ENCODE measurements around the gene PTPRF.

The PTPRF gene

DNA sequence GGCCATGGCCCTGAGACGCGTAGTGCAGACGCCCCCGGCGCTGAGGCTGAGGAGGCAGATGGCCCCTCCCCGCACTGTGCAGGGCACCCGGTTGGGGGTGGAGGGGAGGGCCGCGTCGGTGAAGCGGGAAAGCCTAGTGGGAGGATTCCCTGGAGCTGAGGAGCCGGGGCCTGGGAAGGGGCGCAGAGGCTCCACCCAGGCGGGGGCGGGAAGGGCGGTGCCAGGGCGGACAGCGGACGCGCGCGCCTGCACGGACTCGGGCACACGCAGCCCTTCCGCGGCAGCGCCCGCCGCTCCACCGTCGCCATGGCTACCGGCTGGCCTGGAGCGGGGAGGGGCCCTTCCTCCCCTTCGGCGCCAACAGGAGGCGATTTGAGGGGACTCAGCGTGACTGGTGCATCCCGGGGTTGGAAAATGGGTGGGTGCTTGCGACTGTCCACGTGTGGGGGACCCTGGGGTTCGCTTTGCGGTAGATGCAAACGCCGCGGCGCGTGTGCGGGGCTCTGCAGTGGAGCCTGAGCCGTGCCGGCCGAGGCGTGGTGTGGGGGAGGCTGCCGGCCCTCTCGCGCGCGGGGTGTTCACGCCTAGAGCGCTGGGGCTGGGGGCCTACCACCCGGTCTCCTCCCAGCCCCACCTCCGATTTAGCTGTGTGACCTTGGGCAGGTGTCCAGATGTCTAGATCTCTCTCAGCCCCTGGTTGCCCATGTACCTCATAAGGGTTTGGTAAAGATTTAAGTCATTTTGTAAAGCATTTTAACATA, 35.1 kb downstream of the PTPRF start:
- DNase-seq (ENCODE audit: low read depth) = peak; percentile 45
- TF ChIP-seq, protein P1, sequence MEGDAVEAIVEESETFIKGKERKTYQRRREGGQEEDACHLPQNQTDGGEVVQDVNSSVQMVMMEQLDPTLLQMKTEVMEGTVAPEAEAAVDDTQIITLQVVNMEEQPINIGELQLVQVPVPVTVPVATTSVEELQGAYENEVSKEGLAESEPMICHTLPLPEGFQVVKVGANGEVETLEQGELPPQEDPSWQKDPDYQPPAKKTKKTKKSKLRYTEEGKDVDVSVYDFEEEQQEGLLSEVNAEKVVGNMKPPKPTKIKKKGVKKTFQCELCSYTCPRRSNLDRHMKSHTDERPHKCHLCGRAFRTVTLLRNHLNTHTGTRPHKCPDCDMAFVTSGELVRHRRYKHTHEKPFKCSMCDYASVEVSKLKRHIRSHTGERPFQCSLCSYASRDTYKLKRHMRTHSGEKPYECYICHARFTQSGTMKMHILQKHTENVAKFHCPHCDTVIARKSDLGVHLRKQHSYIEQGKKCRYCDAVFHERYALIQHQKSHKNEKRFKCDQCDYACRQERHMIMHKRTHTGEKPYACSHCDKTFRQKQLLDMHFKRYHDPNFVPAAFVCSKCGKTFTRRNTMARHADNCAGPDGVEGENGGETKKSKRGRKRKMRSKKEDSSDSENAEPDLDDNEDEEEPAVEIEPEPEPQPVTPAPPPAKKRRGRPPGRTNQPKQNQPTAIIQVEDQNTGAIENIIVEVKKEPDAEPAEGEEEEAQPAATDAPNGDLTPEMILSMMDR (IDR thresholded peaks at IDR 0.05; ENCODE audit: low read depth, low read length) = no peak
- TF ChIP-seq, protein P2, sequence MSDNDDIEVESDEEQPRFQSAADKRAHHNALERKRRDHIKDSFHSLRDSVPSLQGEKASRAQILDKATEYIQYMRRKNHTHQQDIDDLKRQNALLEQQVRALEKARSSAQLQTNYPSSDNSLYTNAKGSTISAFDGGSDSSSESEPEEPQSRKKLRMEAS (IDR thresholded peaks at IDR 0.05; ENCODE audit: low read depth, low read length) = no peak
- no peak for TF ChIP-seq MYC (IDR thresholded peaks at IDR 0.05; ENCODE audit: low read depth, low read length)
- no peak overlapping the region for H3K4me3 ChIP-seq (ENCODE audit: low read depth, low read length)

DNA sequence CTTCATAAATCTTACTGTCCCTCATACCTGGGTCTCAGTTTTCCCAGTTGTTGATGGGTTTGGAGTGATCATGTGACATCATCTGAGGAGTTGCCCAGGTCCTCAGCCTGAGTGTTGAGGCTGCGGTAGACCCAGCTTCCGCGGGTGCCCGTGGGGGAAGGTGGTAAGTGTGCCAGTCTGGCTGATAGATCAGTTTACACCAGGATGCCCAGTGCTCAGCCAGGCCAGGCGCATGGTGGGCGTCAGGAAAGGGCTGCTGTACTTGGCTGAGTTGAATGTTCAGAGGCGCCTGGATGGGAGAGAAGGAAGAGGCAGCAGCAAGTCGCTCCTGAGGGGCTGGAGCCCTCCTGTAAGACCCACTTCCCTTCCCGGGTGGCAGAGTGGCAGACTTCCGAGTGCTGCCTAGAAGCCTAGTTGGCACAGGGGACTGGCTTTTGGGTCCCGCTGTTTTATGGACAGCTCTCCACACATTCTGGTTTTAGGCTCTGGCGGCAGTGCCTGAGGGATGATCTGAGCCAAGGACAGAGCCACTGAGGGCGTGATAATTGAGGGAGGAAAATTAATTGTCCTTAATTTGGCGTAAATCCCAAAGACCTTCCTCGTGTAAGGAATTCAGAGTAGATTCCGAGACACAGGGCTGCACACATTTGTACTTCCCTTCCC, 35.8 kb downstream of the PTPRF start:
- DNase-seq (ENCODE audit: low read depth) = no peak
- H3K4me3 ChIP-seq (ENCODE audit: low read depth, low read length) = no peak overlapping the region
- TF ChIP-seq MYC (IDR thresholded peaks at IDR 0.05; ENCODE audit: low read depth, low read length) (no peak), POLR2A (IDR thresholded peaks at IDR 0.05; ENCODE audit: extremely low read depth, insufficient read length) (no peak)
- TF ChIP-seq, protein P2 (IDR thresholded peaks at IDR 0.05; ENCODE audit: low read depth, low read length) = no peak
- TF ChIP-seq, protein P1 (IDR thresholded peaks at IDR 0.05; ENCODE audit: low read depth, low read length) = no peak

- no peak for DNase-seq (ENCODE audit: low read depth)
- no peak overlapping the region for H3K4me3 ChIP-seq (ENCODE audit: low read depth, low read length)
- TF ChIP-seq, protein P2 (IDR thresholded peaks at IDR 0.05; ENCODE audit: low read depth, low read length) = no peak
- TF ChIP-seq POLR2A (IDR thresholded peaks at IDR 0.05; ENCODE audit: extremely low read depth, insufficient read length) (no peak), MYC (IDR thresholded peaks at IDR 0.05; ENCODE audit: low read depth, low read length) (no peak)
These were observed 38.5 kb downstream of the PTPRF start for GRCh38 chr1:43569175-43569574.

GRCh38 chr1:43570277-43570676, 39.6 kb downstream of the PTPRF start:
- TF ChIP-seq, protein P1 (IDR thresholded peaks at IDR 0.05; ENCODE audit: low read depth, low read length) = no peak
- TF ChIP-seq, protein P2 (IDR thresholded peaks at IDR 0.05; ENCODE audit: low read depth, low read length) = no peak
- TF ChIP-seq MYC (IDR thresholded peaks at IDR 0.05; ENCODE audit: low read depth, low read length) (no peak), POLR2A (IDR thresholded peaks at IDR 0.05; ENCODE audit: extremely low read depth, insufficient read length) (no peak)
- H3K4me3 ChIP-seq (ENCODE audit: low read depth, low read length) = no peak overlapping the region
- no peak for DNase-seq (ENCODE audit: low read depth)

GRCh38 chr1:43570715-43571114, 40.0 kb downstream of the PTPRF start:
- H3K4me3 ChIP-seq (ENCODE audit: low read depth, low read length) = no peak overlapping the region
- no peak for TF ChIP-seq POLR2A (IDR thresholded peaks at IDR 0.05; ENCODE audit: extremely low read depth, insufficient read length)
- TF ChIP-seq MYC (IDR thresholded peaks at IDR 0.05; ENCODE audit: low read depth, low read length) = no peak
- TF ChIP-seq, protein P2 (IDR thresholded peaks at IDR 0.05; ENCODE audit: low read depth, low read length) = no peak
- TF ChIP-seq, protein P1 (IDR thresholded peaks at IDR 0.05; ENCODE audit: low read depth, low read length) = no peak
- no peak for DNase-seq (ENCODE audit: low read depth)

GRCh38 chr1:43572084-43572483, 41.4 kb downstream of the PTPRF start:
- no peak for TF ChIP-seq MYC (IDR thresholded peaks at IDR 0.05; ENCODE audit: low read depth, low read length)
- H3K4me3 ChIP-seq (ENCODE audit: low read depth, low read length) = no peak overlapping the region
- DNase-seq (ENCODE audit: low read depth) = no peak
